Occipital lobe (tissue), 2 donors: ENCODE data around the gene JAZF1. TPM values are rescaled to one million over a fixed set of nuclear protein-coding genes. Genes with fewer than 3 reads are reported as not detected.

Experiments
- DNase-seq: peaks from one replicate; lab custom pipeline; 2025; lab: John Stamatoyannopoulos, UW
- total RNA-seq: library from RNA; depleted of rRNA; stranded (reverse); fragments of >200 nt; gene quantifications from one replicate; pipeline ENCODE4 v1.2.3, GENCODE V29; 2014

JAZF1 gene
- total RNA-seq, 1 donor from 2014 or later, result 62.1 TPM

- DNase-seq, result no peak
These were observed 11.2 kb upstream of the JAZF1 start for GRCh38 chr7:28191751-28192150.

GRCh38 chr7:28191184-28191583, 10.6 kb upstream of the JAZF1 start:
- DNase-seq, result no peak

GRCh38 chr7:28190077-28190710, 9.6 kb upstream of the JAZF1 start:
- no peak for DNase-seq

- no peak for DNase-seq
These were observed 6.4 kb upstream of the JAZF1 start for GRCh38 chr7:28187012-28187411.

- no peak for DNase-seq
These were observed 3.0 kb upstream of the JAZF1 start for GRCh38 chr7:28183627-28184026.

- DNase-seq, result peak; percentile 14
These were observed 1.5 kb upstream of the JAZF1 start for GRCh38 chr7:28182071-28182471.

- no peak for DNase-seq
These were observed 821 bp upstream of the JAZF1 start for GRCh38 chr7:28181416-28181815.

GRCh38 chr7:28180031-28180363, 598 bp downstream of the JAZF1 start:
- no peak for DNase-seq

- DNase-seq, result peak; percentile 63
These were observed 1.2 kb downstream of the JAZF1 start for GRCh38 chr7:28179120-28180030.

GRCh38 chr7:28178599-28178998, 2.0 kb downstream of the JAZF1 start:
- no peak for DNase-seq

- DNase-seq, result no peak
These were observed 2.8 kb downstream of the JAZF1 start for GRCh38 chr7:28177836-28178235.

GRCh38 chr7:28176645-28177044, 4.0 kb downstream of the JAZF1 start:
- DNase-seq, result no peak

- no peak for DNase-seq
These were observed 4.4 kb downstream of the JAZF1 start for GRCh38 chr7:28176174-28176573.

- DNase-seq, result no peak
These were observed 5.5 kb downstream of the JAZF1 start for GRCh38 chr7:28174901-28175661.

GRCh38 chr7:28174442-28174841, 6.2 kb downstream of the JAZF1 start:
- no peak for DNase-seq

GRCh38 chr7:28173531-28173930, 7.1 kb downstream of the JAZF1 start:
- DNase-seq, result no peak

GRCh38 chr7:28172958-28173357, 7.6 kb downstream of the JAZF1 start:
- DNase-seq, result no peak

- no peak for DNase-seq
These were observed 9.9 kb downstream of the JAZF1 start for GRCh38 chr7:28170701-28171100.

GRCh38 chr7:28169230-28169629, 11.4 kb downstream of the JAZF1 start:
- no peak for DNase-seq

- DNase-seq, result no peak
These were observed 12.0 kb downstream of the JAZF1 start for GRCh38 chr7:28168393-28169158.

GRCh38 chr7:28166982-28167715, 13.4 kb downstream of the JAZF1 start:
- no peak for DNase-seq
